ENCODE results near the gene IGF2BP2. TPM values are rescaled to one million over a fixed set of nuclear protein-coding genes. Genes with fewer than 3 reads are reported as not detected.

The IGF2BP2 gene
- total RNA-seq, 1 experiment from 2014 or later = 133 TPM

DNA sequence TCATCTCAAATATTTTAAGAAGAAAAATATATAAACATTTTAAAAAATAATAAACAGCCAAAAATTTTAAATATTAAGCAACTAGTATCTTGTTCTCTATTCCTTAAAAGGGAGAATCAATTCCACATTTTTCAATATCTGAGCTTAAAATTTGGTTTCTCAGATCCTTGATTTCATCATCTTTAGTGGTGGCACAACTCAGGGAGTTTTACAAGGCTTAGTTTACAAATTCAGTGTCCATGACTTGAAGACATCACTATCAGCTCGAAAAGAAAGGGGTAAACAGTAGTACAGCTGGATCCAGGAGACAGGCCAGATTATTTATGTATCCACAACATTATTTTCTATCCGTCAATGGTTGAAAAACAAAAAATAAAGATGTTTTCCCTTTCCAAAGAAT is 11.6 kb downstream of the IGF2BP2 start (continued):
- TF ChIP-seq ZNF423 (CRISPR knock-in tag; IDR thresholded peaks at IDR 0.05) = no peak
- no peak for TF ChIP-seq GRHL2 (CRISPR knock-in tag; IDR thresholded peaks at IDR 0.05; ENCODE audit: insufficient replicate concordance, severe bottlenecking)
- TF ChIP-seq, protein P1, sequence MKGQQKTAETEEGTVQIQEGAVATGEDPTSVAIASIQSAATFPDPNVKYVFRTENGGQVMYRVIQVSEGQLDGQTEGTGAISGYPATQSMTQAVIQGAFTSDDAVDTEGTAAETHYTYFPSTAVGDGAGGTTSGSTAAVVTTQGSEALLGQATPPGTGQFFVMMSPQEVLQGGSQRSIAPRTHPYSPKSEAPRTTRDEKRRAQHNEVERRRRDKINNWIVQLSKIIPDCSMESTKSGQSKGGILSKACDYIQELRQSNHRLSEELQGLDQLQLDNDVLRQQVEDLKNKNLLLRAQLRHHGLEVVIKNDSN (CRISPR knock-in tag; IDR thresholded peaks at IDR 0.05) = no peak
- TF ChIP-seq, protein P2, sequence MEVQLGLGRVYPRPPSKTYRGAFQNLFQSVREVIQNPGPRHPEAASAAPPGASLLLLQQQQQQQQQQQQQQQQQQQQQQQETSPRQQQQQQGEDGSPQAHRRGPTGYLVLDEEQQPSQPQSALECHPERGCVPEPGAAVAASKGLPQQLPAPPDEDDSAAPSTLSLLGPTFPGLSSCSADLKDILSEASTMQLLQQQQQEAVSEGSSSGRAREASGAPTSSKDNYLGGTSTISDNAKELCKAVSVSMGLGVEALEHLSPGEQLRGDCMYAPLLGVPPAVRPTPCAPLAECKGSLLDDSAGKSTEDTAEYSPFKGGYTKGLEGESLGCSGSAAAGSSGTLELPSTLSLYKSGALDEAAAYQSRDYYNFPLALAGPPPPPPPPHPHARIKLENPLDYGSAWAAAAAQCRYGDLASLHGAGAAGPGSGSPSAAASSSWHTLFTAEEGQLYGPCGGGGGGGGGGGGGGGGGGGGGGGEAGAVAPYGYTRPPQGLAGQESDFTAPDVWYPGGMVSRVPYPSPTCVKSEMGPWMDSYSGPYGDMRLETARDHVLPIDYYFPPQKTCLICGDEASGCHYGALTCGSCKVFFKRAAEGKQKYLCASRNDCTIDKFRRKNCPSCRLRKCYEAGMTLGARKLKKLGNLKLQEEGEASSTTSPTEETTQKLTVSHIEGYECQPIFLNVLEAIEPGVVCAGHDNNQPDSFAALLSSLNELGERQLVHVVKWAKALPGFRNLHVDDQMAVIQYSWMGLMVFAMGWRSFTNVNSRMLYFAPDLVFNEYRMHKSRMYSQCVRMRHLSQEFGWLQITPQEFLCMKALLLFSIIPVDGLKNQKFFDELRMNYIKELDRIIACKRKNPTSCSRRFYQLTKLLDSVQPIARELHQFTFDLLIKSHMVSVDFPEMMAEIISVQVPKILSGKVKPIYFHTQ (CRISPR knock-in tag; IDR thresholded peaks at IDR 0.05) = no peak
- no peak for TF ChIP-seq ETV6 (CRISPR knock-in tag; IDR thresholded peaks at IDR 0.05)
- TF ChIP-seq, protein P3, sequence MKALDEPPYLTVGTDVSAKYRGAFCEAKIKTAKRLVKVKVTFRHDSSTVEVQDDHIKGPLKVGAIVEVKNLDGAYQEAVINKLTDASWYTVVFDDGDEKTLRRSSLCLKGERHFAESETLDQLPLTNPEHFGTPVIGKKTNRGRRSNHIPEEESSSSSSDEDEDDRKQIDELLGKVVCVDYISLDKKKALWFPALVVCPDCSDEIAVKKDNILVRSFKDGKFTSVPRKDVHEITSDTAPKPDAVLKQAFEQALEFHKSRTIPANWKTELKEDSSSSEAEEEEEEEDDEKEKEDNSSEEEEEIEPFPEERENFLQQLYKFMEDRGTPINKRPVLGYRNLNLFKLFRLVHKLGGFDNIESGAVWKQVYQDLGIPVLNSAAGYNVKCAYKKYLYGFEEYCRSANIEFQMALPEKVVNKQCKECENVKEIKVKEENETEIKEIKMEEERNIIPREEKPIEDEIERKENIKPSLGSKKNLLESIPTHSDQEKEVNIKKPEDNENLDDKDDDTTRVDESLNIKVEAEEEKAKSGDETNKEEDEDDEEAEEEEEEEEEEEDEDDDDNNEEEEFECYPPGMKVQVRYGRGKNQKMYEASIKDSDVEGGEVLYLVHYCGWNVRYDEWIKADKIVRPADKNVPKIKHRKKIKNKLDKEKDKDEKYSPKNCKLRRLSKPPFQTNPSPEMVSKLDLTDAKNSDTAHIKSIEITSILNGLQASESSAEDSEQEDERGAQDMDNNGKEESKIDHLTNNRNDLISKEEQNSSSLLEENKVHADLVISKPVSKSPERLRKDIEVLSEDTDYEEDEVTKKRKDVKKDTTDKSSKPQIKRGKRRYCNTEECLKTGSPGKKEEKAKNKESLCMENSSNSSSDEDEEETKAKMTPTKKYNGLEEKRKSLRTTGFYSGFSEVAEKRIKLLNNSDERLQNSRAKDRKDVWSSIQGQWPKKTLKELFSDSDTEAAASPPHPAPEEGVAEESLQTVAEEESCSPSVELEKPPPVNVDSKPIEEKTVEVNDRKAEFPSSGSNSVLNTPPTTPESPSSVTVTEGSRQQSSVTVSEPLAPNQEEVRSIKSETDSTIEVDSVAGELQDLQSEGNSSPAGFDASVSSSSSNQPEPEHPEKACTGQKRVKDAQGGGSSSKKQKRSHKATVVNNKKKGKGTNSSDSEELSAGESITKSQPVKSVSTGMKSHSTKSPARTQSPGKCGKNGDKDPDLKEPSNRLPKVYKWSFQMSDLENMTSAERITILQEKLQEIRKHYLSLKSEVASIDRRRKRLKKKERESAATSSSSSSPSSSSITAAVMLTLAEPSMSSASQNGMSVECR (CRISPR knock-in tag; IDR thresholded peaks at IDR 0.05; ENCODE audit: borderline replicate concordance) = no peak
- no peak for TF ChIP-seq JAZF1 (CRISPR knock-in tag; IDR thresholded peaks at IDR 0.05)

DNA sequence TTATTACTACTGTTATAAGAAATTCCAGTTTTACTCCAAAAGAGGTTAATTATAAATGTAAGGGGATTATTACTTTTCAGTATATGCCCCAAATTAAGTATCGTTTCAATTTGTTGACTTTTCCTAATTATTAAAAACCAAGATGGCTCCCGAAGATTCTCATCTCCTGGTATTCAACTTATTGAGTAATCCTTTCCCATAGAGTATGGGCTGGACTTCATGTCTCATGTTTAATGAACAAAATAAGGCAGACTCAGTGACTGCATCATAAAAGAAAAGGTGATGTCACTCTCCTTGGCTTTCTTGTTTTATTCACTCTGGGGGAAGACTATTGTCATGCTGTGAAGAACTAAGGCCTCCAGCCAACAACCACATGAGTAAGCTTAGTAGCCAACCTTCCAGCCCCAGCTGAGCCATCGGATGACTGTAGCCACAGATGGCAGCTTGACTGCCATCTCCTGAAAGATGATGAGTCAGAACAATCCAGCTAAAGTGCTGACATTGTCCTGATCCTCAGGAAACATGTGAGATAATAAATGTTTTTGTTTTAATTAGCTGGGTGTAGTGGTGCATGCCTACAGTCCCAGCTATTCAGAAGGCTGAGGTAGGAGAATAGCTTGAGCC is 17.3 kb downstream of the IGF2BP2 start:
- CTCF ChIA-PET = interaction anchor here (0.7 to 1.7 kb wide), 4 partner anchors 15 to 136 kb away, joined by 4 to 5 read pairs (median 4); no protein-coding TSS in a partner anchor
- ATAC-seq (peak; percentile 42), DNase-seq (ENCODE audit: low spot score) (no peak)
- TF ChIP-seq ZMAT4 (CRISPR knock-in tag; IDR thresholded peaks at IDR 0.05) (no peak), ESRRA (CRISPR knock-in tag; IDR thresholded peaks at IDR 0.05; ENCODE audit: borderline replicate concordance) (no peak), PRRX2 (CRISPR knock-in tag; IDR thresholded peaks at IDR 0.05) (0 out of 2 replicates have a peak, but pooled peaks have one; percentile 36), JAZF1 (CRISPR knock-in tag; IDR thresholded peaks at IDR 0.05) (no peak), ETV6 (CRISPR knock-in tag; IDR thresholded peaks at IDR 0.05) (peak; percentile 41; the same call in 1 of the 2 replicates), E2F1 (CRISPR knock-in tag; IDR thresholded peaks at IDR 0.05) (no peak), SOX15 (CRISPR knock-in tag; IDR thresholded peaks at IDR 0.05) (no peak), TEAD1 (CRISPR knock-in tag; IDR thresholded peaks at IDR 0.05) (peak; percentile 22; the same call in 1 of the 2 replicates), TP53 (CRISPR knock-in tag; IDR thresholded peaks at IDR 0.05) (no peak), GTF2I (CRISPR knock-in tag; conservative IDR thresholded peaks at IDR 0.05) (0 out of 2 replicates have a peak, but pooled peaks have one; percentile 27), MXD4 (CRISPR knock-in tag; IDR thresholded peaks at IDR 0.05; ENCODE audit: borderline replicate concordance) (no peak)
- TF ChIP-seq, protein P4, sequence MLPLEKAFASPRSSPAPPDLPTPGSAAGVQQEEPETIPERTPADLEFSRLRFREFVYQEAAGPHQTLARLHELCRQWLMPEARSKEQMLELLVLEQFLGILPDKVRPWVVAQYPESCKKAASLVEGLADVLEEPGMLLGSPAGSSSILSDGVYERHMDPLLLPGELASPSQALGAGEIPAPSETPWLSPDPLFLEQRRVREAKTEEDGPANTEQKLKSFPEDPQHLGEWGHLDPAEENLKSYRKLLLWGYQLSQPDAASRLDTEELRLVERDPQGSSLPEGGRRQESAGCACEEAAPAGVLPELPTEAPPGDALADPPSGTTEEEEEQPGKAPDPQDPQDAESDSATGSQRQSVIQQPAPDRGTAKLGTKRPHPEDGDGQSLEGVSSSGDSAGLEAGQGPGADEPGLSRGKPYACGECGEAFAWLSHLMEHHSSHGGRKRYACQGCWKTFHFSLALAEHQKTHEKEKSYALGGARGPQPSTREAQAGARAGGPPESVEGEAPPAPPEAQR (CRISPR knock-in tag; IDR thresholded peaks at IDR 0.05) = no peak
- TF ChIP-seq, protein P5, sequence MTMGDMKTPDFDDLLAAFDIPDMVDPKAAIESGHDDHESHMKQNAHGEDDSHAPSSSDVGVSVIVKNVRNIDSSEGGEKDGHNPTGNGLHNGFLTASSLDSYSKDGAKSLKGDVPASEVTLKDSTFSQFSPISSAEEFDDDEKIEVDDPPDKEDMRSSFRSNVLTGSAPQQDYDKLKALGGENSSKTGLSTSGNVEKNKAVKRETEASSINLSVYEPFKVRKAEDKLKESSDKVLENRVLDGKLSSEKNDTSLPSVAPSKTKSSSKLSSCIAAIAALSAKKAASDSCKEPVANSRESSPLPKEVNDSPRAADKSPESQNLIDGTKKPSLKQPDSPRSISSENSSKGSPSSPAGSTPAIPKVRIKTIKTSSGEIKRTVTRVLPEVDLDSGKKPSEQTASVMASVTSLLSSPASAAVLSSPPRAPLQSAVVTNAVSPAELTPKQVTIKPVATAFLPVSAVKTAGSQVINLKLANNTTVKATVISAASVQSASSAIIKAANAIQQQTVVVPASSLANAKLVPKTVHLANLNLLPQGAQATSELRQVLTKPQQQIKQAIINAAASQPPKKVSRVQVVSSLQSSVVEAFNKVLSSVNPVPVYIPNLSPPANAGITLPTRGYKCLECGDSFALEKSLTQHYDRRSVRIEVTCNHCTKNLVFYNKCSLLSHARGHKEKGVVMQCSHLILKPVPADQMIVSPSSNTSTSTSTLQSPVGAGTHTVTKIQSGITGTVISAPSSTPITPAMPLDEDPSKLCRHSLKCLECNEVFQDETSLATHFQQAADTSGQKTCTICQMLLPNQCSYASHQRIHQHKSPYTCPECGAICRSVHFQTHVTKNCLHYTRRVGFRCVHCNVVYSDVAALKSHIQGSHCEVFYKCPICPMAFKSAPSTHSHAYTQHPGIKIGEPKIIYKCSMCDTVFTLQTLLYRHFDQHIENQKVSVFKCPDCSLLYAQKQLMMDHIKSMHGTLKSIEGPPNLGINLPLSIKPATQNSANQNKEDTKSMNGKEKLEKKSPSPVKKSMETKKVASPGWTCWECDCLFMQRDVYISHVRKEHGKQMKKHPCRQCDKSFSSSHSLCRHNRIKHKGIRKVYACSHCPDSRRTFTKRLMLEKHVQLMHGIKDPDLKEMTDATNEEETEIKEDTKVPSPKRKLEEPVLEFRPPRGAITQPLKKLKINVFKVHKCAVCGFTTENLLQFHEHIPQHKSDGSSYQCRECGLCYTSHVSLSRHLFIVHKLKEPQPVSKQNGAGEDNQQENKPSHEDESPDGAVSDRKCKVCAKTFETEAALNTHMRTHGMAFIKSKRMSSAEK (CRISPR knock-in tag; IDR thresholded peaks at IDR 0.05; ENCODE audit: borderline replicate concordance) = 0 out of 2 replicates have a peak, but pooled peaks have one; percentile 34

More for the DNA sequence above, 17.3 kb downstream of the IGF2BP2 start:
- peaks cover 7% of the 10 kb centered on the region for H3K9me3 Mint-ChIP-seq
- peaks cover 62% of the 10 kb centered on the region for H3K4me1 Mint-ChIP-seq
- H3K27ac Mint-ChIP-seq = peak overlapping the region; percentile 74; the same call in 1 of the 2 replicates
- peaks cover 5% of the 10 kb centered on the region for H3K36me3 Mint-ChIP-seq
- no peaks in the 10 kb centered on the region; the same call in 1 of the 2 replicates for H3K27me3 Mint-ChIP-seq (ENCODE audit: low read depth)
- POLR2A ChIA-PET = interaction anchor here (0.9 kb wide), 1 partner anchor 18 kb away, joined by 5 read pairs; no protein-coding TSS in a partner anchor
- H3K4me3 Mint-ChIP-seq = no peak overlapping the region

All from WTC11 (cell line).